Suprapubic skin (tissue), 4 donors: ENCODE measurements around the gene C19orf25. TPM values are rescaled to one million over a fixed set of nuclear protein-coding genes. Genes with fewer than 3 reads are reported as not detected.
"Not testable (repeated sequence)": the region's sequence is repeated elsewhere in the genome, so short reads cannot be mapped to it uniquely, and the experiment has no call there.

Source experiments
- DNase-seq, 2 donors: peaks; one replicate each; pipeline ENCODE4 v3.0.0-alpha.2; 2019; ENCODE audit warnings: low spot score in 2 of 2
- H3K27ac ChIP-seq: fragments of 200-600 bp; sonication (generic); one replicate; pipeline ENCODE4 v1.5.1; 2019
- H3K27me3 ChIP-seq: fragments of 200-600 bp; sonication (generic); one replicate; pipeline ENCODE4 v1.5.1; 2019
- H3K36me3 ChIP-seq: fragments of 200-600 bp; sonication (generic); one replicate; pipeline ENCODE4 v1.5.1; 2019
- H3K4me1 ChIP-seq: fragments of 200-600 bp; sonication (generic); one replicate; pipeline ENCODE4 v1.5.1; 2019
- H3K4me3 ChIP-seq: fragments of 200-600 bp; sonication (generic); one replicate; pipeline ENCODE4 v1.5.1; 2019; ENCODE audit warnings: mild to moderate bottlenecking
- H3K9me3 ChIP-seq: fragments of 200-600 bp; sonication (generic); one replicate; pipeline ENCODE4 v1.5.1; 2019
- EP300 ChIP-seq: sonication (generic); formaldehyde crosslinking; IDR thresholded peaks from one replicate; pipeline ENCODE4 v1.6.1; 2017; ENCODE audit warnings: antibody characterized with exemption
- POLR2A ChIP-seq, 2 donors: fragments of 450-650 bp; IDR thresholded peaks; one replicate each; pipeline ENCODE4 v1.6.1; 2017; ENCODE audit warnings: antibody characterized with exemption in 2 of 2, mild to moderate bottlenecking in 2 of 2, moderate library complexity in 2 of 2
- POLR2AphosphoS5 ChIP-seq, 3 donors: sonication (generic); formaldehyde crosslinking; IDR thresholded peaks; one replicate each; pipeline ENCODE4 v1.6.1; 2017; ENCODE audit warnings: antibody characterized with exemption in 3 of 3
- whole genome bisulfite sequencing: methylation state at CpG from one replicate; pipeline ENCODE4 v1.1.5; 2018; 5-methylcytosine and 5-hydroxymethylcytosine counted together
- total RNA-seq, 4 donors: library from RNA; depleted of rRNA; stranded (reverse); fragments of >200 nt; gene quantifications; one replicate each; pipeline ENCODE4 v1.1.0, GENCODE V29; 2016
- TF ChIP-seq, protein P1 (sequence below), 2 donors: fragments of 200-600 bp in 1 of 2; fragments of 450-650 bp in 1 of 2; sonication (generic) in 1 of 2; IDR thresholded peaks; one replicate each; pipeline ENCODE4 v1.5.1; 2016 to 2019; ENCODE audit warnings: antibody characterized with exemption in 2 of 2, mild to moderate bottlenecking in 1 of 2, moderate library complexity in 1 of 2

C19orf25 gene
- total RNA-seq, 4 donors from 2014 or later, result 25.1 to 41.2 (median 36.4) TPM

DNA sequence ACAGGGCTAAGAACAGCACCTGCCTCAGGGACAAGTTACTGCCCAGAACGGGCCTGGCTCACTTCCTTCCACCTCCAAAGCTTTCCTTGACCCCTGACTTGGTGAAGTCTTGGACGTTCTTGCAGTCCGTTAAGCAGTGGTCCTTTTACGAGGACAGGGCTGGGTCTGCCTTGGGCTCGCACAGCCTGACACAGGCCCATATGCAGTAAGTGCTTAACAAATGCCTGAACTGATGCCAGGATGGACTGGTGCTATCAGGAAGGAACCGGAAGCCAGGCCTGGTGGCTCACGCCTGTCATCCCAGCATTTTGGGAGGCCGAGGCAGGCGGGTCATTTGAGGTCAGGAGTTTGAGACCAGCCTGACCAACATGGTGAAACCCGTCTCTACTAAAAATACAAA lies 43.0 kb upstream of the C19orf25 start:
- Histone ChIP-seq H3K4me1 (peaks cover 13% of the 10 kb centered on the region), H3K27me3 (peaks cover 56% of the 10 kb centered on the region), H3K36me3 (no peaks in the 10 kb centered on the region), H3K9me3 (no peaks in the 10 kb centered on the region), H3K4me3 (no peak overlapping the region), H3K27ac (no peak overlapping the region)
- DNase-seq, result no peak
- 73% methylated on average over 10 of the region's 10 CpGs for WGBS
- TF ChIP-seq, protein P1, sequence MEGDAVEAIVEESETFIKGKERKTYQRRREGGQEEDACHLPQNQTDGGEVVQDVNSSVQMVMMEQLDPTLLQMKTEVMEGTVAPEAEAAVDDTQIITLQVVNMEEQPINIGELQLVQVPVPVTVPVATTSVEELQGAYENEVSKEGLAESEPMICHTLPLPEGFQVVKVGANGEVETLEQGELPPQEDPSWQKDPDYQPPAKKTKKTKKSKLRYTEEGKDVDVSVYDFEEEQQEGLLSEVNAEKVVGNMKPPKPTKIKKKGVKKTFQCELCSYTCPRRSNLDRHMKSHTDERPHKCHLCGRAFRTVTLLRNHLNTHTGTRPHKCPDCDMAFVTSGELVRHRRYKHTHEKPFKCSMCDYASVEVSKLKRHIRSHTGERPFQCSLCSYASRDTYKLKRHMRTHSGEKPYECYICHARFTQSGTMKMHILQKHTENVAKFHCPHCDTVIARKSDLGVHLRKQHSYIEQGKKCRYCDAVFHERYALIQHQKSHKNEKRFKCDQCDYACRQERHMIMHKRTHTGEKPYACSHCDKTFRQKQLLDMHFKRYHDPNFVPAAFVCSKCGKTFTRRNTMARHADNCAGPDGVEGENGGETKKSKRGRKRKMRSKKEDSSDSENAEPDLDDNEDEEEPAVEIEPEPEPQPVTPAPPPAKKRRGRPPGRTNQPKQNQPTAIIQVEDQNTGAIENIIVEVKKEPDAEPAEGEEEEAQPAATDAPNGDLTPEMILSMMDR (IDR thresholded peaks at IDR 0.05), result no peak
- TF ChIP-seq POLR2AphosphoS5 (IDR thresholded peaks at IDR 0.05) (no peak), POLR2A (IDR thresholded peaks at IDR 0.05) (no peak), EP300 (no peak)

DNA sequence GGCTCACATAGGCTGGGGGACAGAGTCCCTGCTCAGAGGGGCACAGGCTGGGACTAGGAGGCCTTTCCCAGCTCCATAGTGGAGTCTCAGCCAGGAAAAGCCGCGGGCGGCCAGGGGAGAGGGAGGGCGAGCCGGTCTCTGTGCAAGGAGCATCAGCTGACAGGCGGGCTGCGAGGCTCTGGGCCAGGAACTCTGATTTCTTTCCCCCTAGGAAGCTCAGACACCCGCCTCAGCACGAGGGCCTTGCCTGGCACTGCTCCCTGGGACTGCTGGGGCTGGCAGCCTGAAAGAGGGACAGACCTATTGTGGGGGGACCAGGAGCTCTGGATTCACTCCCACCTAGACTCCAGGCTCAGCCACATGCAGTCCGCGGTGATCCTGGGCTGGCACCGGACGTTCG lies 42.6 kb upstream of the C19orf25 start:
- WGBS, result 65% methylated on average over 4 of the region's 14 CpGs
- Histone ChIP-seq H3K36me3 (no peaks in the 10 kb centered on the region), H3K27me3 (peaks cover 52% of the 10 kb centered on the region), H3K27ac (no peak overlapping the region), H3K4me1 (peaks cover 13% of the 10 kb centered on the region), H3K9me3 (no peaks in the 10 kb centered on the region), H3K4me3 (no peak overlapping the region)
- no peak for DNase-seq
- TF ChIP-seq POLR2A (IDR thresholded peaks at IDR 0.05), result no peak
- TF ChIP-seq EP300, result no peak
- TF ChIP-seq POLR2AphosphoS5 (IDR thresholded peaks at IDR 0.05), result no peak
- TF ChIP-seq, protein P1 (IDR thresholded peaks at IDR 0.05), result no peak

DNA sequence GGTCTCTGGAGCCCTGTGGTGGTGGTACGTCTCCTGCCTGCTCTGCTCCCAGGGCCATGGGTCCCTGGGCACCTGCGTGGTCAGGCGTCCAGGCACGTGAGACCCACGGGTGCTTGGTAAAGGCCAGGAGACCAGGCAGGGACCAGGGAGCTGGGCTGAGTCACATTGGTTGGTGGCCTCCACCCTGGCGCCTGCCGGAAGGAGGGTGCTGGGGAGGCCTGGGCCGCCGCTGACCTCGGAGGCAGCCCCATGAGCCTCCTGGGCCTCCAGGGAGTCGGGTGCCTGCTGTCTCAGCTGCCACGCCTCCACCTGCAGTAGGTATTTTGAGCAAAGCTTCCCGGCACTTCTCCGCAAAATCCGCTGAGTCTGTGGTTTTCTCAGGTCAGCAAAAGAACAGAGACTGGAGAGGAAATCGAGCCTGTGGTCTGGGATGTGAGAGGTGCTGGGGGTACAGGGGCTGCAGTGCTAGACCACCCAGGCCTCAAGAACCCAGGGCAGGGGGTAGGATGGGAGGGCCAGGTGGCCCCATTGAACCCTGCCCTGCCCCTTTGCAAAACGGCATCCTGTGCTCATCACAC lies 41.3 kb upstream of the C19orf25 start:
- DNase-seq, result no peak
- WGBS, result 82% methylated on average over 9 of the region's 17 CpGs
- Histone ChIP-seq H3K4me1 (peaks cover 13% of the 10 kb centered on the region), H3K27me3 (peaks cover 38% of the 10 kb centered on the region), H3K9me3 (no peaks in the 10 kb centered on the region), H3K4me3 (no peak overlapping the region), H3K36me3 (no peaks in the 10 kb centered on the region), H3K27ac (no peak overlapping the region)
- TF ChIP-seq POLR2A (IDR thresholded peaks at IDR 0.05) (no peak), EP300 (no peak)
- TF ChIP-seq, protein P1 (IDR thresholded peaks at IDR 0.05), result no peak

DNA sequence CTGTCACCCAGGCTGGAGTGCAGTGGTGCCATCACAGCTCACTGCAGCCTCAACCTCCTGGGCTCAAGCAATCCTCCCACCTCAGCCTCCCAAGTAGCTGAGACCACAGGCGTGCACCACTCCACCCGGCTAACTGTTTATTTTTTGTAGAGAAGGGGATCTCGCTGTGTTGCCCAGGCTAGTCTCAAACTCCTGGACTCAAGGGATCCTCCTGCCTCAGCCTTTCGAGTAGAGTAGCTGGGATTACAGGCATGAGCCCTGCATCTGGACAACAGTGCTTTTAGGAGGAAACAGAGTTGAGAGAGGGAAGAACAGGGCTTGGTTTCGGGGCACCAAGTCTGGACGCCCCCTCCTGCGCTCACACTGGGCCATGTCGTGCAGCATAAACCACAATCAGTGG lies 40.8 kb upstream of the C19orf25 start:
- 93% methylated on average over 8 of the region's 8 CpGs for WGBS
- peaks cover 13% of the 10 kb centered on the region for H3K4me1 ChIP-seq
- not testable (repeated sequence) for DNase-seq, H3K9me3 ChIP-seq, H3K4me3 ChIP-seq, H3K27ac ChIP-seq, H3K36me3 ChIP-seq
- H3K27me3 ChIP-seq, result peaks cover 33% of the 10 kb centered on the region

DNA sequence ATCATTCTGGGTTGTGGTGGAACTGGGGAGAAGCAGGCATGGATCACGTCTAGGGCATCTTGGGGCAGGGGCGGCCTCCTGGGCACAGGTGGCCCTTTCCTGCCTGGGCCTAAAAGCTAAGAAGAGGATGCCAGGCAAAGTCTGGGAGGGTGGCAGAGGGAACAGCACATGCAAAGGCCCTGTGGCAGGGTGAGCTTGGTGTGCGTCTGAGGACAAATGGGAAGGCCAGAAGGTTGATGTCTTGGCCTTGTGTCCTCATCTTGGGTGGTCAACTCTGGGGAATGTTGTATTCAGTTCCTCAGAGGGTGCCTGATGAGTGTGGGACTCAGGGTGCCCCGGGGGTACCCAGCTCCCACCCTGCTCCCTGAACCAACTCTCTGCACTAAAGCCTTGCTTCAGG lies 39.5 kb upstream of the C19orf25 start:
- Histone ChIP-seq H3K36me3 (no peaks in the 10 kb centered on the region), H3K4me1 (peaks cover 10% of the 10 kb centered on the region), H3K9me3 (no peaks in the 10 kb centered on the region), H3K4me3 (no peak overlapping the region), H3K27me3 (peaks cover 24% of the 10 kb centered on the region), H3K27ac (no peak overlapping the region)
- WGBS, result 89% methylated on average over 3 of the region's 4 CpGs
- no peak for DNase-seq
- TF ChIP-seq POLR2AphosphoS5 (IDR thresholded peaks at IDR 0.05), result no peak
- no peak for TF ChIP-seq POLR2A (IDR thresholded peaks at IDR 0.05)
- TF ChIP-seq, protein P1 (IDR thresholded peaks at IDR 0.05), result no peak
- TF ChIP-seq EP300, result no peak

DNA sequence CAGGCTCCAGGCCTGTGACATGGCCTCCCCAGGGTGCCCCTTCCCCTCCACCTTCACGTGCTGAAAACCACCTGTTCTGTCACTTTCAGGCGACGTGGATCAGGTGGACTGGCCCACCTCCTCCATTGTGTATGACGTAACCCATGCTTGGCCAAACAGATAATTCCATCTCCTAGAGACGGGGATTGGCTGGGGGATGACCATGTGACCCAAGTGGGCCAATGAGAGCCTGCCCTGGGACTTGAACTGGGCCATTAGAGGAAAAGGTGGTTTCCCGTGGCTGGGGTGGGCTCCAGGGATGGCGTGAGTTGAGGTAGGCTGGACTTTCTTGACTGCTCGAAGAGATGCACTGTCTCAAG lies 37.4 kb upstream of the C19orf25 start:
- H3K27me3 ChIP-seq, result peaks cover 28% of the 10 kb centered on the region
- DNase-seq, result no peak
- no peak overlapping the region for H3K27ac ChIP-seq
- TF ChIP-seq, protein P1 (IDR thresholded peaks at IDR 0.05), result no peak
- TF ChIP-seq POLR2AphosphoS5 (IDR thresholded peaks at IDR 0.05), result no peak
- no peak for TF ChIP-seq POLR2A (IDR thresholded peaks at IDR 0.05)
- TF ChIP-seq EP300, result no peak
- H3K4me3 ChIP-seq, result no peak overlapping the region
- no peaks in the 10 kb centered on the region for H3K36me3 ChIP-seq
- H3K4me1 ChIP-seq, result peaks cover 28% of the 10 kb centered on the region
- WGBS, result 79% methylated on average over 8 of the region's 8 CpGs
- H3K9me3 ChIP-seq, result no peaks in the 10 kb centered on the region
